ENCODE results near the gene LCN9.

GRCh38 chr9:135664801-135665794 lies 2.0 kb downstream of the LCN9 start:
- TF ChIP-seq CTCF (conservative IDR thresholded peaks at IDR 0.05 in 1 of 2, IDR thresholded peaks at IDR 0.05 in 1 of 2; ENCODE audit: extremely low read depth in 1 of 2, insufficient read depth in 1 of 2, low read depth in 1 of 2, low read length in 2 of 2) (no peak), EZH2 (IDR thresholded peaks at IDR 0.05; ENCODE audit: borderline replicate concordance, low read length) (no peak)

Data from mammary epithelial cell (primary cell).